AG04449 (cell line): ENCODE results near the gene TRIM38.
"Not testable (repeated sequence)": the region's sequence is repeated elsewhere in the genome, so short reads cannot be mapped to it uniquely, and the experiment has no call there.

Experiments
- CTCF ChIA-PET: fragments of 350-600 bp; formaldehyde crosslinking; extraction: SDS; loops from one replicate; lab custom pipeline; 2021; ENCODE audit warnings: antibody characterized with exemption; lab: Yijun Ruan, JAX
- POLR2A ChIA-PET: fragments of 400-600, 350-600 bp; formaldehyde crosslinking; extraction: SDS; loops from one replicate; lab custom pipeline; 2020; ENCODE audit warnings: antibody characterized with exemption, inconsistent platforms; lab: Yijun Ruan, JAX
- DNase-seq: peaks from one replicate; pipeline ENCODE4 v3.0.0-alpha.2; 2010; ENCODE audit warnings: low read depth, low spot score
- H3K4me3 ChIP-seq: 2 replicates; pipeline ENCODE4 v1.5.1; 2011; ENCODE audit warnings: low read depth, mild to moderate bottlenecking, control low read depth, low read length
- CTCF ChIP-seq: IDR thresholded peaks from one replicate; pipeline ENCODE4 v1.5.1; 2011; ENCODE audit warnings: mild to moderate bottlenecking, moderate library complexity, low read length, control low read depth, inconsistent platforms; ENCODE audit not compliant: insufficient read depth; ENCODE audit errors: missing control alignments

The TRIM38 gene

GRCh38 chr6:25984265-25984664 is 21.7 kb downstream of the TRIM38 start:
- no peak overlapping the region for H3K4me3 ChIP-seq
- CTCF ChIA-PET = interaction anchor here (7.1 kb wide), 1 partner anchor 9 kb away, joined by 62 read pairs; no protein-coding TSS in a partner anchor

GRCh38 chr6:25987845-25988244 is 25.2 kb downstream of the TRIM38 start:
- no peak for TF ChIP-seq CTCF
- no peak overlapping the region for H3K4me3 ChIP-seq
- no peak for DNase-seq
- ChIA-PET POLR2A (no interaction called here), CTCF (interaction anchor here (9.0 kb wide), 1 partner anchor 15 kb away, joined by 160 read pairs; no protein-coding TSS in a partner anchor)

More at GRCh38 chr6:25984265-25984664, 21.7 kb downstream of the TRIM38 start:
- TF ChIP-seq CTCF = no peak
- no peak for DNase-seq
- POLR2A ChIA-PET = no interaction called here

- ChIA-PET POLR2A (interaction anchor here (1.4 kb wide), 1 partner anchor 27 kb away, joined by 5 read pairs; a partner anchor contains a TSS), CTCF (interaction anchor here (2.3 to 9.0 kb wide), 6 partner anchors 8 to 36 kb away, joined by 9 to 160 read pairs (median 58); a partner anchor contains a TSS)
- no peak overlapping the region for H3K4me3 ChIP-seq
- TF ChIP-seq CTCF = no peak
- no peak for DNase-seq
These were observed 27.7 kb downstream of the TRIM38 start for GRCh38 chr6:25990172-25990873.

GRCh38 chr6:25991785-25992412 is 29.3 kb downstream of the TRIM38 start:
- POLR2A ChIA-PET = interaction anchor here (0.9 to 2.2 kb wide), 8 partner anchors 21 to 33 kb away, joined by 3 to 21 read pairs (median 5); a partner anchor contains a TSS
- no peak for DNase-seq
- CTCF ChIA-PET = interaction anchor here (0.6 to 9.0 kb wide), 20 partner anchors 9 to 759 kb away, joined by 3 to 160 read pairs (median 8); a partner anchor contains a TSS
- H3K4me3 ChIP-seq = peak overlapping the region; percentile 75
- TF ChIP-seq CTCF = no peak

- POLR2A ChIA-PET = interaction anchor here (0.9 to 2.2 kb wide), 6 partner anchors 22 to 33 kb away, joined by 3 to 21 read pairs (median 5); a partner anchor contains a TSS
- DNase-seq = peak; percentile 24
- CTCF ChIA-PET = interaction anchor here (0.5 to 9.0 kb wide), 22 partner anchors 10 to 759 kb away, joined by 3 to 160 read pairs (median 6); a partner anchor contains a TSS
- TF ChIP-seq CTCF = peak; percentile 99
- peak overlapping the region; percentile 75 for H3K4me3 ChIP-seq
These were observed 30.1 kb downstream of the TRIM38 start for GRCh38 chr6:25992413-25993340.

- DNase-seq = not testable (repeated sequence)
- peak overlapping the region; percentile 75 for H3K4me3 ChIP-seq
- ChIA-PET CTCF (interaction anchor here (0.7 to 9.0 kb wide), 17 partner anchors 9 to 387 kb away, joined by 3 to 160 read pairs (median 9); a partner anchor contains a TSS), POLR2A (interaction anchor here (1.2 to 2.2 kb wide), 3 partner anchors 24 to 30 kb away, joined by 5 to 21 read pairs (median 7); a partner anchor contains a TSS)
These were observed 30.7 kb downstream of the TRIM38 start for GRCh38 chr6:25993341-25993684.
